Activated CD4-positive, CD25-positive, alpha-beta regulatory T cell treated with anti-CD3 and anti-CD28 coated beads, Interleukin-2, amount 50 U/mL, for 24 hours (primary cell): ENCODE results near the gene CSNK1G3.
A peak's percentile ranks its signal among the peaks of the same experiment; 100 is the strongest.
"Not testable (repeated sequence)": the region's sequence is repeated elsewhere in the genome, so short reads cannot be mapped to it uniquely, and the experiment has no call there.

Source experiments
- ATAC-seq, 2 donors: fragments of 150-1000 bp; cut with Tn5 transposase; one replicate each; pipeline ENCODE4 v1.10.0; 2021; ENCODE audit warnings: mild to moderate bottlenecking in 1 of 2, moderate library complexity in 1 of 2

Gene CSNK1G3

GRCh38 chr5:123561230-123561629, 49.3 kb downstream of the CSNK1G3 start:
- no peak for ATAC-seq

DNA sequence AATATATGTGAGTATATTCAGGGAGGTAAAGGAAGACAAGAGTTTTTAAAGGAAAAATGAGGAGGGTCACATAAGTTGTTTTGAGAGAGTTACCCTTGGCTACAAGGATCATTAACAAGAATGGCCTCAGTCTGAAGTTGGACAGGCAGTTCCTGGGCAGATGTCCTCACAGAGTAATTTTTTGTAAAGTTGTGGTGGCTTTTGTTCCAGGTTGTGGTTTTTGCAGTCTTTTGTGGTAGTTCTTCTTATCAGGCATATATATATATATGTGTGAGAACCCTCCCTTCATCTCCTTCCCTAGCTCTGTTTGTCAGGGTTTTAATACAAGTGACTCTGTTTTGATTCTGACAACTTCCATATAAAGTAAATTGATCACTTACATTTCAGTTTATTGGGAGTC, 60.0 kb downstream of the CSNK1G3 start:
- ATAC-seq = no peak

DNA sequence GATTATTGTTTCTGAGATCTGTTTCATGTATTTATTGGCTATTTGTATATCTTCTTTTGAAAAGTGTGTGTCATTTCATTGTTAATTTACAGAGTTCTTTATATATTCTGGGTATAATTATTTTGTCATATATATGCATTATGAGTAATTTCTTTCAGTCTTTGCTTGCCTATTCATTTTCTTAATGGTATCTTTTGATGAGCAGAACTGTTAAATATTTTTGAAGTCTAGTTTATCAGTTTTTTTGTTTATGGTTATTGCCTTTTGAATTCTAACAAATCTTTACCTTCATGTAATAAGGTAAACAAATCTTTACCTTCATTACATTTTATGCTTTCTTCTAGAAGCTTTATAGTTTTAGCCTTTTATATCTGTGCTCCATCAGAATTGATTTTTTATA, 66.4 kb downstream of the CSNK1G3 start:
- ATAC-seq = no peak

DNA sequence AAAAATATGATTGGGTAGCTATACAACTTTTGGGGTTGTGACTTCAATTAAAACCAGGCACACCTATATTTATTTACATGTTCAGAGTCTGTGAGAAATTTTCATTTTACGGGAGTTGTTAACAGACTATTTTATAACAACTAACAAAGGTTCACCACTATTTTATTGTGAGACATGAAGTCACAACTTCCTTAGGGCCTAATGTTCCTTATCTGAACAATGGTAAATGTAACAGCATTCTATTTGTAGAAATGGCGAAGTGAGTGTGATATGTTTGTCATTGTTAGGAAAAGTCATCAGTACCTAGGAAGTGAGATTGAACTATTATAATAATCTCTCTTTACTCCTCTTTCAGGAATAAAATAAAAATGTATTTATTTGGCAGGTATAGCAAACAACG, 67.4 kb downstream of the CSNK1G3 start:
- ATAC-seq = no peak

GRCh38 chr5:123582550-123583285, 70.7 kb downstream of the CSNK1G3 start:
- ATAC-seq = no peak

- ATAC-seq = no peak
Measured at GRCh38 chr5:123585871-123586270, 73.9 kb downstream of the CSNK1G3 start.

DNA sequence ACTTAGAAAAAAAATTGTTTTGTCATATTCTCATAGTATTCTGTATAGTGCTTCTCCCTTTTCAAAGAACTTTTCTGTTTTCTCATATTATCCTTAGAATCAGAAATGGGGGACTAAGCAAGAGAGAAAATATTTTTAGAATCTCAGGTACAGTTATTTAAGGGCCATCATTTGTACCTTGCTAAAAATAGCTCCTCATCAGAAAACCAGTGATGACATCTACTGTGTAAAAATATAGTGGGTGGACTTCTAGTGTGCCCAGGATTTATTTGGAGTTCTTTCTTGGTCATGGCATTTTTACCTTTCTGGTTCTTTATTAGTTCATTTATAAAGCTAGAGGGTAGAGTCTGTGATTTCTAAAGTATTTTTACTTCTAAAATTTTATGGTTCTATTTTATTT, 82.5 kb downstream of the CSNK1G3 start:
- ATAC-seq = no peak

DNA sequence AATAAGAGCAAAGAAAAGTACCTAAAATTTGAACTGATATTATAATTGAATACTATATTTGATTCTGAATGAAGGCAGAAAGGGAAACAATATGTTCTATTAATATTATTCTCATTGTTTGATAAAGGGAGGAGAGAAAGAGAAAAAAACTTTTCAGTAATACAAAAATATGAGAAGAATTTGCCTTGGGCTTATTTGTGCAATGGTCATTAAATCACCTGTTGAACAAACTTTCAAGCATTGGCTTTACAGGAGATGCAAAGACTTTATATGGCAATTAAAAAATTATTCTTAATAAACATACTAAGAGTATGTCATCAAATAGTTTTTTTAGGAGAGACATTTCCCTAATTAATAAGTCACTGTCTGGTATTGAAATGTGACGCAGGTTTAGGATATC, 85.0 kb downstream of the CSNK1G3 start:
- ATAC-seq = no peak

GRCh38 chr5:123598028-123598689, 86.2 kb downstream of the CSNK1G3 start:
- peak; percentile 46 to 63 for ATAC-seq

DNA sequence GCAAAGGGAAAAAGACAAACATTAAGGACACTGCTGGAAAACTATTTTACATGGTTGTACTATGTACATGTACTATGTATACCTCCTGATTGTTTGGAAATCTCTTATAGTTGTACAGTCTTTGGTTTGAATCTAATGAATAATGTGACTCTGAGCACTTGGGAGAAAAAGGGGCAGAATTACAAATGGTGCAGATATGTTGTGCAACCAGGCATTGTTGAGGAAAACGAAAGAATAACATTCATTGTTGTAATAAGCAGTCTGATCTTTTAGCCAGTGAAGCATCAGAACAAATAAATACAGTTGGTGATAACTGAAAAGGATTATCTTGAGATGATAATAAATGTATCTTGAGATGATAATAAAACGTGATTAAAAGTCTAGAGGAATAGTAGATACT, 87.2 kb downstream of the CSNK1G3 start:
- no peak for ATAC-seq

DNA sequence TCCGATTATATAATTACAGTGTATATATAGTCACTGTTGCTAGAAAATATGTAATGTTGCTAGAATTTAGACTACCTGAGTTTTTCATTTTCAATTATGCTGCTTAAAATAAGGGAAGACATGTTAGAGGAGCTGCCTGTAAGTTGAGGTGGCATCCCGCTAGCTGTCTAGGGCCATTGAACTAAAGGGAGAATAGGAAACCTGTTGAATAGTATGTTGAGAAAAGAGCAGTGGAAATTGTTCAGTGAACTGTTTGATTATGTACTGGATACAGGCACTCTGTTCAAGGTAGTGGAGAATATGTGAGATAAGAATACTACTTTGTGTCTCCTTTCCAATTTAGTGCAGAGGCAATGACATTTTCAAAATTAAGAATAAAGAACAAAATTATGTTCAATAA, 89.6 kb downstream of the CSNK1G3 start:
- no peak for ATAC-seq

DNA sequence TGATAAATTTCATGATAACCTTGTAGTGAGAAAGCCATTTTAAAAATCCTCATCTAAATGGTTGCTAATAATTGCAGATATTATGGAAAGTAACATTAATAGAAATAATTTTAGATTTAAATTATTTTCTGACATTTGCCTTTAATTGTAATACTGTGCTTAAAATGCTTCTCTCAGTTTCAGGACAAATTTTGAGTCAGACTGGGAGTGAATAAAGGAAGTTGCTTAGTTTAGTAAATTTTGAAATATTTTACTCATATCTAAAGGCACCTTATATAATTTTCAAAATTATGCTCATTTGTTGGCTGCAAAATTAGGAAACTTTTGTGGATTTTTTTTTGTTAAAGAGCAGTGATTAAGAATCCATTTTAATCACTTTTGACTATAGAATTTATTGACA, 93.8 kb downstream of the CSNK1G3 start:
- ATAC-seq = no peak

DNA sequence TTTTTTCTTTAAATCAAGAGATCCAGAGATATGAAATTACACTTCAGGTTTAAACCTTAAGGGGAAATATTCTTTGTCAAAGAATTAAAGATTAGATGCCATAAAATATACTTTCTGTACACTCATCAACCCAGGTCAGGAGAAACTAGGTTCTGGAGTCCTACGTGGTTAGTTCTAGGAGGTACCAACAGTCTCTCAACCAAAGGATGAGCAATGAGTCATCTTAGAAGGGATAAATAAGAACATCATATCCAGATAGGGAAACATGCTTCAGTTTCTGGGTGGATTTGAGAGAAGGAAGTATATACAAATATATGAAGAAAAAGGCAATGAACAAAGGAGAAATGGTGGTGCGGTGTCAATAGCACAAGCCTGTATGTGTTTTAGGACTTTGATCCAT, 98.2 kb downstream of the CSNK1G3 start:
- no peak for ATAC-seq

GRCh38 chr5:123610665-123611405, 98.9 kb downstream of the CSNK1G3 start:
- no peak for ATAC-seq

- ATAC-seq = no peak
Measured at GRCh38 chr5:123611406-123611709, 99.4 kb downstream of the CSNK1G3 start.

DNA sequence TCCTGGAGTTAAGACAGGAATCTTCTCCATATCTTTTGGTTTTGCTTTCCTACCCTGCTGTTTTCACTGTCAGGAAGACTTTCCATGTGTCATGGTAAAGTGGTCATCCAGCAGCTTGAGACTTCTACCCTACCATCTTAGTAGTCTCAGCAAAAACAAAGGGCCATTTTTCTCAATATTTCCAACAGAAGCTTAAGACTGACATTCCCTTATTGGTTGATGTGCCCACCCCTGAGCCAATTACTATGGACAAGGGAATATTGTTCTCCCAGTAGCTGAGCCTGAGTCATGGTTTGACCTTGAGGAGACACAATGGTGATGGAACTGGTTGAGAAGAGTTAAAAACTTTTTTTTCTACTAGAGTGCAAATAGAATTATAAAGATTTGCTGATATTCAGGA, 105.6 kb downstream of the CSNK1G3 start:
- ATAC-seq = no peak

GRCh38 chr5:123626051-123626450, 114.1 kb downstream of the CSNK1G3 start:
- no peak for ATAC-seq

GRCh38 chr5:123628860-123629544, 117.0 kb downstream of the CSNK1G3 start:
- ATAC-seq = no peak

DNA sequence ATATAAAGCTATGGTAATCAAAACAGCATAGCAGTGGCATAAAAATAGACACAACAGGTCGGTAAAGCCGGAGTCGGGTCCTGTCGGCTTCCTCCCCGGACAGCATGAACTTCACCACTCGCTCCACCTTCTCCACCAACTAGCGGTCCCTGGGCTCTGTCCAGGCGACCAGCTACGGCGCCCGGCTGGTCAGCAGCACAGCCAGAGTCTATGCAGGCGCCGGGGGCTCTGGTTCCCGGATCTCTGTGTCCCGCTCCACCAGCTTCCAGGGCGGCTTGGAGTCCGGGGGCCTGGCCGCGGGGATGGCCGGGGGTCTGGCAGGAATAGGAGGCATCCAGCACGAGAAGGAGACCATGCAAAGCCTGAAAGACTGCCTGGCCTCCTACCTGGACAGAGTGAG, 124.0 kb downstream of the CSNK1G3 start:
- ATAC-seq = no peak

DNA sequence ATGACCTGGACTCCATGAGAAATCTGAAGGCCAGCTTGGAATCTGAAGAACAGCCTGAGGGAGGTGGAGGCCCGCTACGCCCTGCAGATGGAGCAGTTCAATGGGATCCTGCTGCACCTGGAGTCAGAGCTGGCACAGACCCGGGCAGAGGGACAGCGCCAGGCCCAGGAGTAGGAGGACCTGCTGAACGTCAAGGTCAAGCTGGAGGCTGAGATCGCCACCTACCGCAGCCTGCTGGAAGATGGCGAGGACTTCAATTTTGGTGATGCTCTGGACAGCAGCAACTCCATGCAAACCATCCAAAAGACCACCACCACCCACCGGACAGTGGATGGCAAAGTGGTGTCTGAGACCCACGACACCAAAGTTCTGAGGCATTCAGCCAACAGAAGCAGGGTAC, 125.1 kb downstream of the CSNK1G3 start:
- not testable (repeated sequence) for ATAC-seq

DNA sequence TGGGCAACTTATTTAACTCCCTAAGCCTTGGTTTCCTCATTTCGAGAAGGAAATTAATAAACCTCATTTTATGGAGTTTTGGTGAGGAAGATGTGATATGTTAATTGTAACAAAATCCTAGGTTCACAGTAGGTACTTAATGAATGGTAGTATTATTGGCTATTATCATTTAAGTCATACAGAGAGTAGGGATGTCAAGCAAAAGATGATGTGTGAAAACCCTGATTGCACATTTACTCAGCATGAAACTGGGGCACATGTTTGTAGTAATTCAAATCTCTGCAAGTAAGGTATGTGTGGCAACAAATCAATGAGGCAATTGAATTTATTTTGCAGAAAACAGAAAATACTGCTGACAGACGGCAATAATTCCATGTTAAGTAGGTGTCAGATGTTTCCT, 127.3 kb downstream of the CSNK1G3 start:
- no peak for ATAC-seq

DNA sequence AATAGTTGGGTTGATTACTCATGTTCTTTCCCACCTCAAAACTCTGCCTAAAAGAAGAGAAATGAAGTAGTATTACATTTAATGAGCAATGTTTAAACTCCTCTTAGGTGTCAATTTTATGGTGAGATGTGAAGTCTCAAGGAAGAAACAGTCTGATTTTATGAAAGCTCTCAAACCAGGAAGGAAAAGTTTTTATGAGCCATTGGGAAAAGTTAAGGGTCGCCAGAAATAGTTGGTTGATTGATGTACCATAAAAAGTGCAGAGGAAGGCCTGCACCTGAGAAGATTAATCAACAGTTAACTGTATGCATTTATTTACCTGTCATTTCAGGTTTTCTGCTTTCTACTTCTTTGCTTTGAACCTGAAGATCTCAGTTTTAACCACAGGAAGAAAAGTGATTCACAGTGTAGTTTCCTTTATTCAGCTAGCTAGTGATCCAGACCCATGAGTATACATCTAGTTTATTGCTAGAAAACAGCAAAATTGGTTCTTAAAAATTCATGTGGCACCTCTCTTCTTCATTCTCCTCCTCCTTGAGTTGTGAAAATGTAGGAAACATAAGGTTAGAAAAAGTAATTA, 133.1 kb downstream of the CSNK1G3 start:
- no peak for ATAC-seq

DNA sequence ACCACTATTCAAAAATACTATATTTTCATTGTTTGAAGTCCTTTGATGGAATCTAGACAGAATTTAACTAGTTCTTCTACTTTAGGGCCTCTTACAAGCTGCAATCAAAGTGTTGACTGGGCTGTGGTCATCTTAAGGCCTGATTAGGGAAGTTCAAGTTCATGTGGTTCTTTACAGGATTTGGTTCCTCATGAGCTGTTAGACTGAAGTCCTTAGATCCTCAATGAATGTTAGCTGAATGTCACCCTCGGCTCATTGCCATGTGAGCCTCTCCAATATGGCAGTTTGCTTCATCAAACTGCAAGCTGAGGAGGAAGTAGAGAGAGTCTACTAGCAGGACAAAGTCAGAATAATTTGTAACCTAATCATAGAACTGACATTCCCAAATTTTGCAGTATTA, 135.1 kb downstream of the CSNK1G3 start:
- ATAC-seq = no peak
